Fibroblast of pulmonary artery (primary cell): ENCODE measurements around the gene PIAS3.

ENCODE experiments used
- DNase-seq: peaks from one replicate; pipeline ENCODE4 v3.0.0-alpha.2; 2010; ENCODE audit warnings: low read depth
- H3K4me3 ChIP-seq: replicated peaks from 2 replicates; pipeline ENCODE4 v1.5.1; 2011; ENCODE audit warnings: low read depth, mild to moderate bottlenecking, control low read depth, low read length, moderate library complexity
- CTCF ChIP-seq: IDR thresholded peaks from 2 replicates; pipeline ENCODE4 v1.5.1; 2011; ENCODE audit warnings: mild to moderate bottlenecking, control low read depth, low read length, inconsistent platforms; ENCODE audit errors: missing control alignments

The PIAS3 gene

GRCh38 chr1:145805057-145805456 lies 53.8 kb downstream of the PIAS3 start:
- DNase-seq = peak; percentile 20

GRCh38 chr1:145804235-145805045 lies 54.4 kb downstream of the PIAS3 start:
- no peak for DNase-seq
- no peak overlapping the region for H3K4me3 ChIP-seq
- no peak for TF ChIP-seq CTCF

More at GRCh38 chr1:145805057-145805456, 53.8 kb downstream of the PIAS3 start:
- TF ChIP-seq CTCF = no peak
- no peak overlapping the region for H3K4me3 ChIP-seq

- DNase-seq = no peak
- no peak overlapping the region for H3K4me3 ChIP-seq
- no peak for TF ChIP-seq CTCF
Measured at GRCh38 chr1:145799806-145800205, 59.1 kb downstream of the PIAS3 start.
